HG03520 (cell line): ENCODE data around the gene ITM2B.

Experiments
- ATAC-seq: cut with Tn5 transposase; IDR thresholded peaks from one replicate; pipeline ENCODE4 v1.9.1; 2021; ENCODE audit warnings: mild to moderate bottlenecking, moderate library complexity; ENCODE audit not compliant: unreplicated experiment

Gene ITM2B

GRCh38 chr13:48303359-48304142 is 70.5 kb downstream of the ITM2B start, which contains the start of gene RB1:
Gene RB1 (plus strand): TSS chr13:48303751. CDS start chr13:48303913, 162 bp downstream.
- peak; percentile 74 for ATAC-seq

GRCh38 chr13:48304143-48304876 is 71.3 kb downstream of the ITM2B start:
- peak; percentile 65 for ATAC-seq

GRCh38 chr13:48311223-48311622 is 78.2 kb downstream of the ITM2B start:
- ATAC-seq: no peak

- ATAC-seq: no peak
These were observed 83.1 kb downstream of the ITM2B start for GRCh38 chr13:48315969-48316650.

- no peak for ATAC-seq
These were observed 84.0 kb downstream of the ITM2B start for GRCh38 chr13:48316826-48317510.

- ATAC-seq: no peak
These were observed 84.7 kb downstream of the ITM2B start for GRCh38 chr13:48317511-48318376.

GRCh38 chr13:48318377-48318811 is 85.4 kb downstream of the ITM2B start:
- ATAC-seq: no peak

- ATAC-seq: no peak
These were observed 86.0 kb downstream of the ITM2B start for GRCh38 chr13:48318821-48319511.
